ENCODE measurements around the gene CBX8.

DNA sequence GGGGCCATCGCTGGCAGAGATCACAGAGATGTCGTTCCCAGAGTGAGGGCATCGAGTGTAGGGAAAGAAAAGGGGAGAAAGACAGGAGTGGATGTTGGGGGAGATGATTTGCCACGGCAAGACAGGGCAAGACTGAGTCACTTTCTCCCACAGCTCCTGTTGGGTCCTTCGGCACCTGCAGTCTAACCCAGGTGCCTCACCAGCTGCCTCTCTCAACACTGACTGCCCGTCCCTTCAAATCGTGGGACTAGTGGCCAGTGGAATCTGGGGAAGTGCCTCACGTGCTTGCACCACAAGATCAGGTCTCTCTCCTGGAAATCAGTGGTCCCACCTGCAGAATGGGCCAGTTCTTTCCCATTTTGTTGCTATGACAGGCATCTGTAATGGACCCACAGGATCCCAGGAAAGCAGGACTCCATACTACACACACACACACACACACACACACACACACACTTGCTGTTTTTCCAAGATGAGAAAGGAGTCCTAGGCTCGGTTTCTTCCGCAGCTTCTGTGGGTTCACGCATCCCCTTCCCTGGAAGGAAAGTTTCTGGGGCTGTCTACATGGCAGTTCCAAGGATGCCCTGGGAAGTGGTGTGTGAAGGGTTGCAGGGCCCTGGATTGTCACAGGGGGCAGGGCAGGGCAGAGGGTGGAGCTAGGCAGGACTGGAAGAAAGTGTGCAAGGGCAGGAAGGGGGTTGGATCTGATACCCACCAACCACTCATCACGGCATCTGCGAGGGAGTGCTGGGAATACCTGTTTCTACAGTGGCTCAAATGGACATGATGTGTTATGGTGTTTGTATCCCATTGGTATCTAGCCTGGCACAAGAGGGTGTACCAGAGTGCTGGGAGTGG lies 10.2 kb upstream of the CBX8 start:
- TF ChIP-seq TAF1 (IDR thresholded peaks at IDR 0.05; ENCODE audit: low read depth, low read length), result no peak
- no peak for TF ChIP-seq POLR2AphosphoS5 (IDR thresholded peaks at IDR 0.05; ENCODE audit: low read depth, low read length)
- no peak for TF ChIP-seq POU2F2 (IDR thresholded peaks at IDR 0.05; ENCODE audit: low read depth, low read length)
- no peak for TF ChIP-seq POLR2A (IDR thresholded peaks at IDR 0.05; ENCODE audit: low read depth, low read length)
